Measurements from ENCODE around the gene ZNF780A. TPM values are rescaled to one million over a fixed set of nuclear protein-coding genes. Genes with fewer than 3 reads are reported as not detected.

ZNF780A gene
- total RNA-seq, 4 donors from 2014 or later, result 1.0 to 8.0 (median 5.4) TPM

GRCh38 chr19:40088299-40089047 lies 2.3 kb downstream of the ZNF780A start:
- DNase-seq (no peak), ATAC-seq (no peak)
- intact Hi-C loops (cut with DNase I; ENCODE audit: low total_unique reads) (no loop called here), in situ Hi-C loops (cut with MboI; ENCODE audit: low sequenced_read_pairs in 4 of 4) (no loop called here)
- TF ChIP-seq CTCF (IDR thresholded peaks at IDR 0.05 in 4 of 5, conservative IDR thresholded peaks at IDR 0.05 in 1 of 5), result no peak
- no peak for TF ChIP-seq POLR2A (IDR thresholded peaks at IDR 0.05)
- H3K4me1 ChIP-seq, result peaks cover 7 to 26% of the 10 kb centered on the region in 2 donors
- no peaks in the 10 kb centered on the region for H3K27me3 ChIP-seq
- peaks cover 0 to 20% of the 10 kb centered on the region in 2 donors for H3K36me3 ChIP-seq
- H3K27ac ChIP-seq, result no peak overlapping the region
- no peak overlapping the region for H3K4me3 ChIP-seq
- no peaks in the 10 kb centered on the region for H3K9me3 ChIP-seq

GRCh38 chr19:40084948-40085347 lies 5.8 kb downstream of the ZNF780A start:
- intact Hi-C loops (cut with DNase I; ENCODE audit: low total_unique reads) (no loop called here), in situ Hi-C loops (cut with MboI; ENCODE audit: low sequenced_read_pairs in 4 of 4) (no loop called here)
- H3K27me3 ChIP-seq, result no peaks in the 10 kb centered on the region
- no peak overlapping the region for H3K4me3 ChIP-seq
- peaks cover 7 to 18% of the 10 kb centered on the region in 2 donors for H3K4me1 ChIP-seq
- DNase-seq (no peak), ATAC-seq (no peak)
- H3K36me3 ChIP-seq, result peaks cover 2 to 52% of the 10 kb centered on the region in 2 donors
- H3K9me3 ChIP-seq, result no peaks in the 10 kb centered on the region
- no peak overlapping the region for H3K27ac ChIP-seq
- no peak for TF ChIP-seq CTCF (IDR thresholded peaks at IDR 0.05 in 4 of 5, conservative IDR thresholded peaks at IDR 0.05 in 1 of 5)
- no peak for TF ChIP-seq POLR2A (IDR thresholded peaks at IDR 0.05)

- in situ Hi-C loops (cut with MboI; ENCODE audit: low sequenced_read_pairs in 4 of 4), result no loop called here
- H3K4me3 ChIP-seq, result no peak overlapping the region
- intact Hi-C loops (cut with DNase I; ENCODE audit: low total_unique reads), result no loop called here
- no peak for ATAC-seq
- no peaks in the 10 kb centered on the region for H3K9me3 ChIP-seq
- no peak overlapping the region for H3K27ac ChIP-seq
- no peaks in the 10 kb centered on the region for H3K4me1 ChIP-seq
- peaks cover 6 to 74% of the 10 kb centered on the region in 2 donors for H3K36me3 ChIP-seq
- no peaks in the 10 kb centered on the region for H3K27me3 ChIP-seq
- DNase-seq, result no peak
- TF ChIP-seq POLR2A (IDR thresholded peaks at IDR 0.05) (no peak), CTCF (IDR thresholded peaks at IDR 0.05 in 4 of 5, conservative IDR thresholded peaks at IDR 0.05 in 1 of 5) (no peak)
Observed at GRCh38 chr19:40081411-40081810, 9.3 kb downstream of the ZNF780A start.

- H3K27me3 ChIP-seq, result no peaks in the 10 kb centered on the region
Observed at GRCh38 chr19:40080289-40080688, 10.5 kb downstream of the ZNF780A start.

More at GRCh38 chr19:40080289-40080688, 10.5 kb downstream of the ZNF780A start:
- no peak for ATAC-seq
- H3K4me3 ChIP-seq, result no peak overlapping the region
- TF ChIP-seq CTCF (IDR thresholded peaks at IDR 0.05 in 4 of 5, conservative IDR thresholded peaks at IDR 0.05 in 1 of 5) (no peak), POLR2A (IDR thresholded peaks at IDR 0.05) (no peak)
- in situ Hi-C loops (cut with MboI; ENCODE audit: low sequenced_read_pairs in 4 of 4), result no loop called here
- H3K9me3 ChIP-seq, result no peaks in the 10 kb centered on the region
- DNase-seq, result no peak
- no peaks in the 10 kb centered on the region for H3K4me1 ChIP-seq
- peaks cover 14 to 85% of the 10 kb centered on the region in 2 donors for H3K36me3 ChIP-seq
- H3K27ac ChIP-seq, result no peak overlapping the region
- intact Hi-C loops (cut with DNase I; ENCODE audit: low total_unique reads), result no loop called here

Measured in gastrocnemius medialis (tissue), 4 donors.